ENCODE measurements around the gene TRAF7.

The TRAF7 gene

GRCh38 chr16:2175454-2175853 is 19.9 kb downstream of the TRAF7 start:
- ATAC-seq (no peak), DNase-seq (no peak)
- Mint-ChIP-seq H3K4me3 (no peak overlapping the region), H3K4me1 (no peaks in the 10 kb centered on the region), H3K9me3 (no peaks in the 10 kb centered on the region), H3K27me3 (no peaks in the 10 kb centered on the region), H3K27ac (no peak overlapping the region), H3K36me3 (ENCODE audit: low read depth) (peaks cover 16% of the 10 kb centered on the region)

GRCh38 chr16:2176047-2176446 is 20.5 kb downstream of the TRAF7 start:
- Mint-ChIP-seq H3K4me3 (no peak overlapping the region), H3K9me3 (no peaks in the 10 kb centered on the region), H3K27ac (no peak overlapping the region), H3K4me1 (no peaks in the 10 kb centered on the region), H3K36me3 (ENCODE audit: low read depth) (peaks cover 16% of the 10 kb centered on the region), H3K27me3 (no peaks in the 10 kb centered on the region)
- DNase-seq (no peak), ATAC-seq (no peak)

- H3K4me1 Mint-ChIP-seq = no peaks in the 10 kb centered on the region
- no peaks in the 10 kb centered on the region for H3K27me3 Mint-ChIP-seq
- no peak overlapping the region for H3K27ac Mint-ChIP-seq
- no peaks in the 10 kb centered on the region for H3K9me3 Mint-ChIP-seq
- peaks cover 13% of the 10 kb centered on the region for H3K36me3 Mint-ChIP-seq (ENCODE audit: low read depth)
- DNase-seq (no peak), ATAC-seq (no peak)
- no peak overlapping the region for H3K4me3 Mint-ChIP-seq
These were observed 21.5 kb downstream of the TRAF7 start for GRCh38 chr16:2177101-2177500.

GRCh38 chr16:2177561-2177960 is 22.0 kb downstream of the TRAF7 start:
- peaks cover 13% of the 10 kb centered on the region for H3K36me3 Mint-ChIP-seq (ENCODE audit: low read depth)
- no peak overlapping the region for H3K27ac Mint-ChIP-seq
- no peaks in the 10 kb centered on the region for H3K4me1 Mint-ChIP-seq
- no peaks in the 10 kb centered on the region for H3K9me3 Mint-ChIP-seq
- DNase-seq = no peak
- no peak overlapping the region for H3K4me3 Mint-ChIP-seq
- H3K27me3 Mint-ChIP-seq = no peaks in the 10 kb centered on the region
- ATAC-seq = no peak

GRCh38 chr16:2178321-2179106 is 22.9 kb downstream of the TRAF7 start:
- Mint-ChIP-seq H3K27ac (no peak overlapping the region), H3K9me3 (no peaks in the 10 kb centered on the region), H3K36me3 (ENCODE audit: low read depth) (peaks cover 9% of the 10 kb centered on the region), H3K4me1 (no peaks in the 10 kb centered on the region), H3K27me3 (no peaks in the 10 kb centered on the region), H3K4me3 (no peak overlapping the region)
- DNase-seq (peak; percentile 40), ATAC-seq (peak; percentile 25)

GRCh38 chr16:2179107-2179501 is 23.5 kb downstream of the TRAF7 start:
- ATAC-seq = no peak
- Mint-ChIP-seq H3K9me3 (no peaks in the 10 kb centered on the region), H3K4me1 (no peaks in the 10 kb centered on the region), H3K36me3 (ENCODE audit: low read depth) (peaks cover 6% of the 10 kb centered on the region), H3K4me3 (no peak overlapping the region), H3K27ac (no peak overlapping the region), H3K27me3 (no peaks in the 10 kb centered on the region)
- DNase-seq = no peak

- ATAC-seq (no peak), DNase-seq (no peak)
- Mint-ChIP-seq H3K27ac (no peak overlapping the region), H3K4me3 (no peak overlapping the region), H3K9me3 (no peaks in the 10 kb centered on the region), H3K4me1 (no peaks in the 10 kb centered on the region), H3K27me3 (no peaks in the 10 kb centered on the region), H3K36me3 (ENCODE audit: low read depth) (peaks cover 6% of the 10 kb centered on the region)
These were observed 24.0 kb downstream of the TRAF7 start for GRCh38 chr16:2179576-2179975.

GRCh38 chr16:2180461-2180860 is 24.9 kb downstream of the TRAF7 start:
- ATAC-seq = no peak
- no peak for DNase-seq
- no peaks in the 10 kb centered on the region for H3K4me1 Mint-ChIP-seq
- H3K27me3 Mint-ChIP-seq = no peaks in the 10 kb centered on the region
- H3K36me3 Mint-ChIP-seq (ENCODE audit: low read depth) = peaks cover 3% of the 10 kb centered on the region
- H3K9me3 Mint-ChIP-seq = no peaks in the 10 kb centered on the region
- no peak overlapping the region for H3K4me3 Mint-ChIP-seq
- H3K27ac Mint-ChIP-seq = no peak overlapping the region

- ATAC-seq (no peak), DNase-seq (no peak)
- no peaks in the 10 kb centered on the region for H3K4me1 Mint-ChIP-seq
- H3K27ac Mint-ChIP-seq = no peak overlapping the region
- H3K36me3 Mint-ChIP-seq (ENCODE audit: low read depth) = no peaks in the 10 kb centered on the region
- H3K27me3 Mint-ChIP-seq = no peaks in the 10 kb centered on the region
- no peaks in the 10 kb centered on the region for H3K9me3 Mint-ChIP-seq
- H3K4me3 Mint-ChIP-seq = no peak overlapping the region
These were observed 25.7 kb downstream of the TRAF7 start for GRCh38 chr16:2180962-2181923.

- no peak overlapping the region for H3K27ac Mint-ChIP-seq
- no peaks in the 10 kb centered on the region for H3K27me3 Mint-ChIP-seq
- no peaks in the 10 kb centered on the region for H3K36me3 Mint-ChIP-seq (ENCODE audit: low read depth)
- no peaks in the 10 kb centered on the region for H3K4me1 Mint-ChIP-seq
- ATAC-seq = no peak
- no peaks in the 10 kb centered on the region for H3K9me3 Mint-ChIP-seq
- no peak for DNase-seq
- H3K4me3 Mint-ChIP-seq = no peak overlapping the region
These were observed 26.4 kb downstream of the TRAF7 start for GRCh38 chr16:2181952-2182351.

GRCh38 chr16:2183671-2184070 is 28.1 kb downstream of the TRAF7 start:
- ATAC-seq (no peak), DNase-seq (no peak)
- Mint-ChIP-seq H3K27ac (no peak overlapping the region), H3K4me1 (no peaks in the 10 kb centered on the region), H3K9me3 (no peaks in the 10 kb centered on the region), H3K36me3 (ENCODE audit: low read depth) (no peaks in the 10 kb centered on the region), H3K4me3 (no peak overlapping the region), H3K27me3 (no peaks in the 10 kb centered on the region)

- no peak for ATAC-seq
- no peak for DNase-seq
- Mint-ChIP-seq H3K27ac (no peak overlapping the region), H3K36me3 (ENCODE audit: low read depth) (no peaks in the 10 kb centered on the region), H3K27me3 (no peaks in the 10 kb centered on the region), H3K9me3 (no peaks in the 10 kb centered on the region), H3K4me3 (no peak overlapping the region), H3K4me1 (no peaks in the 10 kb centered on the region)
These were observed 28.8 kb downstream of the TRAF7 start for GRCh38 chr16:2184346-2184745.

GRCh38 chr16:2184962-2185361 is 29.4 kb downstream of the TRAF7 start:
- H3K9me3 Mint-ChIP-seq = no peaks in the 10 kb centered on the region
- H3K4me3 Mint-ChIP-seq = no peak overlapping the region
- no peak for DNase-seq
- H3K36me3 Mint-ChIP-seq (ENCODE audit: low read depth) = no peaks in the 10 kb centered on the region
- H3K4me1 Mint-ChIP-seq = no peaks in the 10 kb centered on the region
- H3K27ac Mint-ChIP-seq = no peak overlapping the region
- no peaks in the 10 kb centered on the region for H3K27me3 Mint-ChIP-seq
- no peak for ATAC-seq

GRCh38 chr16:2186064-2186463 is 30.5 kb downstream of the TRAF7 start:
- Mint-ChIP-seq H3K36me3 (ENCODE audit: low read depth) (no peaks in the 10 kb centered on the region), H3K9me3 (no peaks in the 10 kb centered on the region), H3K27ac (no peak overlapping the region), H3K4me3 (no peak overlapping the region), H3K4me1 (no peaks in the 10 kb centered on the region), H3K27me3 (no peaks in the 10 kb centered on the region)
- no peak for ATAC-seq
- no peak for DNase-seq

GRCh38 chr16:2186505-2186904 is 30.9 kb downstream of the TRAF7 start:
- Mint-ChIP-seq H3K4me1 (no peaks in the 10 kb centered on the region), H3K36me3 (ENCODE audit: low read depth) (no peaks in the 10 kb centered on the region), H3K27ac (no peak overlapping the region), H3K27me3 (no peaks in the 10 kb centered on the region), H3K9me3 (no peaks in the 10 kb centered on the region), H3K4me3 (no peak overlapping the region)
- DNase-seq (no peak), ATAC-seq (no peak)
